Activated naive CD4-positive, alpha-beta T cell treated with anti-CD3 and anti-CD28 coated beads, Interleukin-2, amount 50 U/mL, for 24 hours (primary cell): ENCODE data around the gene TAS2R5.

Source experiments
- H3K27ac Mint-ChIP-seq: one replicate; pipeline ENCODE4 v1.8.0; 2021; ENCODE audit warnings: mild to moderate bottlenecking, mixed read lengths
- H3K27me3 Mint-ChIP-seq: one replicate; pipeline ENCODE4 v1.8.0; 2021; ENCODE audit warnings: mixed read lengths
- H3K36me3 Mint-ChIP-seq: one replicate; pipeline ENCODE4 v1.8.0; 2021; ENCODE audit warnings: mixed read lengths
- H3K4me1 Mint-ChIP-seq: one replicate; pipeline ENCODE4 v1.8.0; 2021; ENCODE audit warnings: mixed read lengths
- H3K4me3 Mint-ChIP-seq: one replicate; pipeline ENCODE4 v1.8.0; 2021; ENCODE audit warnings: mild to moderate bottlenecking, mixed read lengths
- H3K9me3 Mint-ChIP-seq: one replicate; pipeline ENCODE4 v1.8.0; 2021; ENCODE audit warnings: mixed read lengths

Gene TAS2R5

GRCh38 chr7:141838581-141838980, 48.6 kb downstream of the TAS2R5 start:
- Mint-ChIP-seq H3K36me3 (peaks cover 1% of the 10 kb centered on the region), H3K27ac (no peak overlapping the region), H3K27me3 (no peaks in the 10 kb centered on the region), H3K4me1 (no peaks in the 10 kb centered on the region), H3K9me3 (no peaks in the 10 kb centered on the region), H3K4me3 (no peak overlapping the region)

DNA sequence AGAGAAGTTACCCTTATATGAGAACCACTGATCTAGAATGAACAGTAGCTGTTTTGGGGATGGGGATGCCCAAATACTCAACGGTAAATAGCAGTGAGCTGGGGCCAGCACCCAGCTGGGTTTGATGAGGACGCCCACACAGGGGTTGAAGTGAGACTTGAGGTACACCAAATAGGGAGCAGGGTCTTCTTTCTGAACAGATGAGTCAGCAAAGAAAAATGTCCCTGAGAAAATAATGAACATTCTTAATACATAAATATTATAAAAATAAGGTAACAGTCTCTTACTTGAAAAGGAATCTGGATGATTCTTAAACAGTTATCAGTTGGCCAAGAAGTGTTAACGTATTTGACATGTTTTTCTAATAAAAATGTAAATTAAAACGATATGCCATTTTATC, 49.2 kb downstream of the TAS2R5 start:
- Mint-ChIP-seq H3K9me3 (no peaks in the 10 kb centered on the region), H3K27ac (no peak overlapping the region), H3K4me1 (no peaks in the 10 kb centered on the region), H3K36me3 (peaks cover 1% of the 10 kb centered on the region), H3K27me3 (no peaks in the 10 kb centered on the region), H3K4me3 (no peak overlapping the region)

DNA sequence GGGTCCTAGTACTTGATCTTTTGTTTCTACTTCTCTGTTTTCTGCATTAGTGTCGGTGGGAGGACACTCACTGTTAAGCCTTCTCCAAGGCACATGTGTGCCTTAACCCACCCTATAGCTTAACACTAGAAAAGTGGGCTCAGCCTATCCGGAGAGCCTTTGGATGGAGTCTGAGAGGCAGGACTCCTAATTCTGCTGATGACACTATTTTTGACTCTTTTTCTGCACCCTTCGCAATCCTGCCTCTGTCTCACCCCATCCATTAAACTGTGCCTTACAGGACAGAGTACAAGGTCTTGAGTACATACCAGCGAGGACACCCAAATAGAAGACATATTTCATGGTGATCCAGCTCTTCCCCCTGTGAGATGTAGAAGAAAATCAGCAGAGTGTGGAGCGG, 50.7 kb downstream of the TAS2R5 start:
- Mint-ChIP-seq H3K36me3 (peaks cover 1% of the 10 kb centered on the region), H3K4me3 (no peak overlapping the region), H3K27ac (no peak overlapping the region), H3K27me3 (no peaks in the 10 kb centered on the region), H3K9me3 (no peaks in the 10 kb centered on the region), H3K4me1 (no peaks in the 10 kb centered on the region)
